SH-SY5Y (cell line): ENCODE data around the gene CASQ1.

Experiments used
- GATA2 ChIP-seq: IDR thresholded peaks from 2 replicates; pipeline ENCODE4 v1.6.1; 2011; ENCODE audit warnings: mild to moderate bottlenecking, low read depth, low read length
- GATA3 ChIP-seq: IDR thresholded peaks from 2 replicates; pipeline ENCODE4 v1.6.1; 2011; ENCODE audit warnings: low read depth, mild to moderate bottlenecking, low read length, moderate library complexity

- TF ChIP-seq GATA2, result no peak
- no peak for TF ChIP-seq GATA3
These were observed 42.5 kb downstream of the CASQ1 start for GRCh38 chr1:160232911-160233310.
